ENCODE data around the gene GPR171.
"Not testable (repeated sequence)": the region's sequence is repeated elsewhere in the genome, so short reads cannot be mapped to it uniquely, and the experiment has no call there.

The GPR171 gene

GRCh38 chr3:151174351-151174750 lies 28.7 kb downstream of the GPR171 start:
- no peak for DNase-seq (ENCODE audit: low read depth, low spot score)
- no peak overlapping the region for H3K4me3 ChIP-seq (ENCODE audit: low read depth, low read length)
- POLR2A ChIA-PET, result no interaction called here
- CTCF ChIA-PET, result interaction anchor here (4.7 to 10.3 kb wide), 2 partner anchors 104 to 112 kb away, joined by 24 to 310 read pairs; partner anchors contain the start of gene P2RY14
- TF ChIP-seq CTCF (IDR thresholded peaks at IDR 0.05; ENCODE audit: insufficient read depth, low read length, missing control alignments), result no peak

GRCh38 chr3:151171145-151171757 lies 31.8 kb downstream of the GPR171 start:
- CTCF ChIA-PET, result interaction anchor here (0.6 to 10.3 kb wide), 6 partner anchors 16 to 115 kb away, joined by 3 to 310 read pairs (median 5); partner anchors contain the start of gene P2RY14
- DNase-seq (ENCODE audit: low read depth, low spot score), result no peak
- no peak overlapping the region for H3K4me3 ChIP-seq (ENCODE audit: low read depth, low read length)
- POLR2A ChIA-PET, result no interaction called here
- no peak for TF ChIP-seq CTCF (IDR thresholded peaks at IDR 0.05; ENCODE audit: insufficient read depth, low read length, missing control alignments)

- DNase-seq (ENCODE audit: low read depth, low spot score); POLR2A ChIA-PET; H3K4me3 ChIP-seq (ENCODE audit: low read depth, low read length): not testable (repeated sequence)
- CTCF ChIA-PET, result interaction anchor here (1.3 to 10.3 kb wide), 4 partner anchors 10 to 116 kb away, joined by 4 to 310 read pairs (median 48); partner anchors contain the start of gene P2RY14
These were observed 32.9 kb downstream of the GPR171 start for GRCh38 chr3:151169948-151170679.

GRCh38 chr3:151169262-151169947 lies 33.6 kb downstream of the GPR171 start:
- DNase-seq (ENCODE audit: low read depth, low spot score), result no peak
- H3K4me3 ChIP-seq (ENCODE audit: low read depth, low read length), result no peak overlapping the region
- POLR2A ChIA-PET, result no interaction called here
- CTCF ChIA-PET, result interaction anchor here (0.6 to 10.3 kb wide), 23 partner anchors 9 to 749 kb away, joined by 3 to 310 read pairs (median 6); partner anchors contain the start of genes GPR171 and P2RY14
- no peak for TF ChIP-seq CTCF (IDR thresholded peaks at IDR 0.05; ENCODE audit: insufficient read depth, low read length, missing control alignments)

DNA sequence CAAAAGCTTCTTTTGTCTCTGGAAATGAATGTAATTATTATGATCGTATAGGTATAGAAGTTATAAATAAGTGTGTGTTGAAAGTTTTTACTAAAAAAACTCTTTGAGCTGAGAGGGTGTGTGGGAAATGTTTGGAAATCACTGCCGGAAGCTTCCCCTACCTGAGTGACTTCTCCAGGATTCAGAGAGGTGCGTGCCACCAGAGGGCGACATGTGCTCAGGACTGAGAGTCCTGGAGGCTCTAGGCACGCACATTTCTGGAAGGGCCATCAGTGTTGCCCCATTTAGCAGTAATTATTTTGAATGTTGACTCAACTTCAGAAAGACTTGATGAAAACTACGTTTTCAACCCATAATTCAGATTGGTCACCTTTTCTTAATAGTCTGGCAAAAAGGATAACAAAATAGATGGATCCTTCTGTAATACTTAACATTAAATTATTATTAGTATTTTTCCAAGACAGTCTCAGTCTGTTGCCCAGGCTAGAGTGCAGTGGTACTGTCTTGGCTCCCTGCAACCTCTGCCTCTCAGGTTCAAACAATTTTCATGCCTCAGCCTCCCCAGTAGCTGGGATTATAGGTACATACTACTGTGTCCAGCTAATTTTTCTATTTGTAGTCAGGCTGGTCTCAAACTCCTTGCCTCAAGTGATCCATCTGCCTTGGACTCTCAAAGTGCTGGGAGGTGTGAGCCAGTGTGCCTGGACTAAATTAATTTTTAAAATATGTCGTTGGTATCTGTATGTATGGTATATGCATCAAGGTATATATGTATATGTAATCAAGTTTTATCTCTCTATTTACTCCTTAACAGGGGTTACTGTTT lies 34.5 kb downstream of the GPR171 start:
- TF ChIP-seq CTCF (IDR thresholded peaks at IDR 0.05; ENCODE audit: insufficient read depth, low read length, missing control alignments), result peak; percentile 86
- no peak for DNase-seq (ENCODE audit: low read depth, low spot score)
- H3K4me3 ChIP-seq (ENCODE audit: low read depth, low read length), result no peak overlapping the region
- CTCF ChIA-PET, result interaction anchor here (0.6 to 10.3 kb wide), 58 partner anchors 8 to 1291 kb away, joined by 3 to 310 read pairs (median 5); partner anchors contain the start of genes GPR171 and P2RY14
- POLR2A ChIA-PET, result no interaction called here

GRCh38 chr3:151166161-151166560 lies 36.9 kb downstream of the GPR171 start:
- TF ChIP-seq CTCF (IDR thresholded peaks at IDR 0.05; ENCODE audit: insufficient read depth, low read length, missing control alignments), result no peak
- ChIA-PET CTCF (interaction anchor here (2.2 to 10.3 kb wide), 5 partner anchors 20 to 120 kb away, joined by 5 to 310 read pairs (median 52); partner anchors contain the start of gene P2RY14), POLR2A (no interaction called here)
- no peak overlapping the region for H3K4me3 ChIP-seq (ENCODE audit: low read depth, low read length)
- DNase-seq (ENCODE audit: low read depth, low spot score), result no peak

All from AG04449 (cell line).